H1 (cell line): ENCODE results near the gene THADA.

Experiments
- CREB1 ChIP-seq: IDR thresholded peaks from 2 replicates; pipeline ENCODE4 v1.6.1; 2012; ENCODE audit warnings: inconsistent platforms
- EP300 ChIP-seq, 2 experiments: IDR thresholded peaks; 1 replicate in 1 of 2; 2 replicates in 1 of 2; pipeline ENCODE4 v1.6.1; 2011 to 2012; ENCODE audit warnings: low read depth in 2 of 2, low read length in 2 of 2, mild to moderate bottlenecking in 2 of 2, borderline replicate concordance in 1 of 2, inconsistent platforms in 1 of 2, moderate library complexity in 1 of 2
- FOSL1 ChIP-seq: IDR thresholded peaks from 2 replicates; pipeline ENCODE4 v1.6.1; 2011; ENCODE audit warnings: mild to moderate bottlenecking, low read depth, low read length, moderate library complexity; ENCODE audit not compliant: insufficient read depth
- POLR2A ChIP-seq, 2 experiments: IDR thresholded peaks; 1 replicate in 1 of 2; 2 replicates in 1 of 2; pipeline ENCODE4 v1.6.1; 2011; ENCODE audit warnings: low read depth in 2 of 2, low read length in 2 of 2, mild to moderate bottlenecking in 2 of 2; ENCODE audit errors: control extremely low read depth in 1 of 2
- POLR2AphosphoS5 ChIP-seq: IDR thresholded peaks from 2 replicates; pipeline ENCODE4 v1.6.1; 2011; ENCODE audit warnings: low read depth, low read length
- RXRA ChIP-seq: IDR thresholded peaks from 2 replicates; pipeline ENCODE4 v1.6.1; 2011; ENCODE audit warnings: low read depth, mild to moderate bottlenecking, low read length, moderate library complexity; ENCODE audit not compliant: insufficient read depth
- SP1 ChIP-seq: IDR thresholded peaks from 2 replicates; pipeline ENCODE4 v1.6.1; 2011; ENCODE audit warnings: low read depth, low read length
- SRF ChIP-seq: IDR thresholded peaks from 2 replicates; pipeline ENCODE4 v1.6.1; 2011; ENCODE audit warnings: mild to moderate bottlenecking, low read depth, low read length, moderate library complexity
- SUZ12 ChIP-seq: fragments of 200-600 bp; sonication (generic); IDR thresholded peaks from 2 replicates; pipeline ENCODE4 v1.6.1; 2012; ENCODE audit warnings: mild to moderate bottlenecking, inconsistent platforms, low read length, moderate library complexity, mixed read lengths
- YY1 ChIP-seq: IDR thresholded peaks from 2 replicates; pipeline ENCODE4 v1.6.1; 2011; ENCODE audit warnings: low read depth, mild to moderate bottlenecking, low read length
- TF ChIP-seq, protein P1 (sequence below), 3 experiments: IDR thresholded peaks; 1 replicate in 2 of 3; 2 replicates in 1 of 3; pipeline versions ENCODE4 v1.5.1 to v1.6.1; 2011; ENCODE audit warnings: low read length in 3 of 3, mild to moderate bottlenecking in 3 of 3, inconsistent platforms in 2 of 3, low read depth in 1 of 3, moderate library complexity in 1 of 3; ENCODE audit not compliant: insufficient read depth in 1 of 3; ENCODE audit errors: control extremely low read depth in 1 of 3
- TF ChIP-seq, protein P2 (sequence below): IDR thresholded peaks from 2 replicates; pipeline ENCODE4 v1.6.1; 2012; ENCODE audit warnings: inconsistent platforms

- TF ChIP-seq, protein P1, sequence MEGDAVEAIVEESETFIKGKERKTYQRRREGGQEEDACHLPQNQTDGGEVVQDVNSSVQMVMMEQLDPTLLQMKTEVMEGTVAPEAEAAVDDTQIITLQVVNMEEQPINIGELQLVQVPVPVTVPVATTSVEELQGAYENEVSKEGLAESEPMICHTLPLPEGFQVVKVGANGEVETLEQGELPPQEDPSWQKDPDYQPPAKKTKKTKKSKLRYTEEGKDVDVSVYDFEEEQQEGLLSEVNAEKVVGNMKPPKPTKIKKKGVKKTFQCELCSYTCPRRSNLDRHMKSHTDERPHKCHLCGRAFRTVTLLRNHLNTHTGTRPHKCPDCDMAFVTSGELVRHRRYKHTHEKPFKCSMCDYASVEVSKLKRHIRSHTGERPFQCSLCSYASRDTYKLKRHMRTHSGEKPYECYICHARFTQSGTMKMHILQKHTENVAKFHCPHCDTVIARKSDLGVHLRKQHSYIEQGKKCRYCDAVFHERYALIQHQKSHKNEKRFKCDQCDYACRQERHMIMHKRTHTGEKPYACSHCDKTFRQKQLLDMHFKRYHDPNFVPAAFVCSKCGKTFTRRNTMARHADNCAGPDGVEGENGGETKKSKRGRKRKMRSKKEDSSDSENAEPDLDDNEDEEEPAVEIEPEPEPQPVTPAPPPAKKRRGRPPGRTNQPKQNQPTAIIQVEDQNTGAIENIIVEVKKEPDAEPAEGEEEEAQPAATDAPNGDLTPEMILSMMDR (IDR thresholded peaks at IDR 0.05; ENCODE audit: control extremely low read depth in 1 of 3, insufficient read depth in 1 of 3, low read depth in 1 of 3, low read length in 3 of 3), result no peak
- TF ChIP-seq FOSL1 (no peak), POLR2A (IDR thresholded peaks at IDR 0.05; ENCODE audit: control extremely low read depth in 1 of 2, low read depth in 2 of 2, low read length in 2 of 2) (no peak), POLR2AphosphoS5 (no peak), YY1 (no peak), CREB1 (no peak), SRF (no peak), EP300 (IDR thresholded peaks at IDR 0.05; ENCODE audit: borderline replicate concordance in 1 of 2, low read depth in 2 of 2, low read length in 2 of 2) (no peak), SUZ12 (no peak), SP1 (no peak), RXRA (no peak)
- TF ChIP-seq, protein P2, sequence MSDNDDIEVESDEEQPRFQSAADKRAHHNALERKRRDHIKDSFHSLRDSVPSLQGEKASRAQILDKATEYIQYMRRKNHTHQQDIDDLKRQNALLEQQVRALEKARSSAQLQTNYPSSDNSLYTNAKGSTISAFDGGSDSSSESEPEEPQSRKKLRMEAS, result no peak
These were observed 289.6 kb downstream of the THADA start for GRCh38 chr2:43306197-43306596.
